ENCODE results near the gene ZBTB48.
"Not testable (repeated sequence)": the region's sequence is repeated elsewhere in the genome, so short reads cannot be mapped to it uniquely, and the experiment has no call there.

The ZBTB48 gene

DNA sequence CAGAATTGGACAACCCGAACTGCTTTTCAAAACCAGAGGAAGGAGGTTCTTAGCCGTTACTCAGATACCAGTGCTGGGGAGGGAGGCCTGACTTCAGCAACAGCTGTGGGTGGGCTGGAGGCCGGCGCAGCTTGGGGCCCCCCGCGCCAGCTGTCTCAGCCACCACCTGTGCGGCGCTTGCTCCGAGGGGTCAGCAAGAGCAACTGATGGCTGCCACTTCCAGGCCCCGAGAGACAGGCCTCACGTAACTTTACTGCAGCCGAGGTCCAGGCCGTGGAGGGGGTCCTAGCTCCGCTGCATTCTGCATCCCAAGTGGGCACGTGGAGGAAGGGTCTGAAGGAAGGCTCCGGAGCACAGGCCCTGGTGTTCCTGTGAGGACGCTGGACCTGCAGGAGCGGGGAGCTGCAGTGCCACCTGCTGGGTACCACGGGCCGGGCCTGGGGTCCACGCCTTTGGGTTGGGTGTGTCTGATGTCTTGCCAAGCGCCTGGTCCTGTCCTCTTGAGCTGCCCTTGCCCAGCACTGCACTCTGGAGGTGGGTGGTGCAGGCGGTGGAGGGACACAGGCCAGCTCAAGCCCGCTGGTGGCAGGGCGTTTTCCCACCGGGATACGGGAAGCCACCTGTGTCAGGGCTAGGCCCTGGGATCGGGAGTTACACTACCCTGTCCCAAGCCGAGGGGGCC, 54.7 kb downstream of the ZBTB48 start:
- DNase-seq (ENCODE audit: low read depth) = peak; percentile 15

DNA sequence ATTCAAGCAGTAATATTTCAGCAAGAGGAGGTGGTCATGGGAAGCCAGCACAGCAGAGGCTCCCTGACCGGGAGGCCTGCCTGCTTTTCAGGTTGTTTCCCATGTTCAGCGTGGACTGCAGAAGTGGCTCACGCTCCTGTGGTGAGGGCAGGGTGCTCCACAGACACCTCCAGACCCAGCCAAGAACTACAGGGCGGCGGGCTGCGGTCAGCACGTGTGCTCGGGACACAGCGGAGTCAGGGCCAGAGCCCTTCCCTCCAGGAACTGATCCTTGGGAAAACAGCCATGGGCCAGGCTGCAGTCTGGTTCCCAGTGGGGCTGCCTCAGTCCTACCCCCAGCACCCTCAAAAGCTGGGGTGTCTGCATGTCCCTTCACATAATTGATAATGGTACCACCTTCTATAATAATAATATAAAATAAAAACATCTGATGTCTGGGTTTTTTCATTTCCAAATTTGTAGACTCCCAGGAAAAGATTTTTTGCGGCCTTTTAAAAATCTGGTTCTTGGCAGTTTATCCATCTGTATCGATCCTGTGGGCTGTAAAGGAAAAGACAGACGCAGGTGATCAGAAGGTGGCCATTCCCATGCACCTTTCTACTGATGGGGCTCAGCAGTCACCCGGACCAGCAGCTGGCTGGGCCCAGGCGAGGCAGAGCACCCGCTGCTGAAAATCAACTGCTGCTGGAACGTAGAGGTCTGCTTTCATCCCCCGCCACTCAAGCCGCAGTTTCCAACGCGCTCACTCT, 55.5 kb downstream of the ZBTB48 start:
- DNase-seq (ENCODE audit: low read depth) = no peak

DNA sequence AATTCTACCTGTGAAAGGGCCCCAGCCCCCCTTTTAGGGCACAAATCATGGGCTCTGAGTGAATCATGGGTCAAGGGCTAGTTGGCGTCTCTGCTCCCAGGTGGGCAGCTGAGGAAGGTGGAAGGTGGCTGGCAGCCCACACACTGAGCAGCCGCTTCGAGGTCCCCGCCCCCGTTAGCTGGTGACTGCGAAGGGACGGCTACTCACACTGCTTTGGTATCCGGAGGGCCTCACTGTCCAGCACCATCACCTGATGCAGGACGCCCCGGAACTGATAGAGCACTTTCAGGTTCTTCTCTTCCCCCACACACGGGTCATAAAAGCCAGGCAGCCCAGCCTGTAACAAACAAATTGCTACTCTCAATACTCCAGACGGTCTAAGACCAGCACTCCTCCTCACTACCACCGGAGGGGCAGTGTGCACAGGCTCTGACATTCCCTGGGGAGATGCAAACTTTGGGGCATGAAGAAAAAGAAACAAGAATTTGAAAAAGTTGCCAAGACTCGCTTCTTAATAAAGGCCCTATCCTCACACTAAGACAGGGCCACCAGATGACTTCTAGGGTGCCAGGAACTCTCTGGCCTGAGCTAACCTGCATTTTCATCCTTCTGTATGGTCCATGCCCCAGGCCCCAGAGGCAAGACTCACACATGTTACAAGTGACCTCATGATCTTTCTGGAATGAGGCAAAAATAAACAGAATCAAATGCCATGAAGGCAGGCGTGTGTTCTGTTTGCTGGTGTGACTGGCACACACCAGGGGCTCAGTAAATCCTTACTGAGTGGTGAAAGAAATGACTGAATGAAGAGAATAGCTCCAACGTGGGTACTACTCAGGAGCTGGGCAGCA, 56.3 kb downstream of the ZBTB48 start:
- DNase-seq (ENCODE audit: low read depth) = no peak

DNA sequence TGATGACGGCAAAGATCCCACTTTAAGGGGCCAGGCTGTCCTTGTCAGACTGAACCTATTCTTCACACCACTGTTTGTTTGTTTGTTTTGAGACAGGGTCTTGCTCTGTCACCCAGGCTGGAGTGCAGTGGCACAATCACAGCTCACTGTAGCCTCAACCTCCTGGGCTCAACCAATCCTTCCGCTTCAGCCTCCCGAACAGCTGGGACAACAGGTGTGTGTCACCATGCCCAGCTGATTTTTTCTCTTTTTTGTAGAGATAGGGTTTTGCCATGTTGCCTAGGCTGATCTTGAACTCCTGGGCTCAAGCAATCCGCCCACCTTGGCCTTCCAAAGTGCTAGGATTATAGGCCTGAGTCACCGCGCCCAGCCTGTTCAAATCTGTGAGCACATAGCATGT, 57.0 kb downstream of the ZBTB48 start:
- not testable (repeated sequence) for DNase-seq (ENCODE audit: low read depth)

DNA sequence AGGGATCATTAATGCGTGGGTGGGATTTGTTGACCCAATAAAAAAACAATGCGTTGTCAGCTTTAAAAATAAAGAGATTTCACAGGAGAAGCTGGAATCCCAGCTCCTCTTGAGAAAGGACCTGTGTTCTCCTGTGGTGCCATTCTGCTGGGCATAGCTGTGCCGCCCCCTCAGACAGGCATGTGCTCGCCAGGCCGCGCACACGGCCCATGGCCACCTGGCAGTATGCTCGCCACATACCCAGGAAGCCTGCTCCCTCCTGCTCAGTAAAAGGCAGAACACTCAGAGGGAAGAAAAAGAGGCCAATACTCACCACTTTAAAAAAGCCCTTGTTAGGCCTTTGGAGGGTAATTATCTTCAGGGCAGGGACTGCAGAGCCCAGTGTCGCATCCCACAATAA, 58.0 kb downstream of the ZBTB48 start:
- DNase-seq (ENCODE audit: low read depth) = no peak

DNA sequence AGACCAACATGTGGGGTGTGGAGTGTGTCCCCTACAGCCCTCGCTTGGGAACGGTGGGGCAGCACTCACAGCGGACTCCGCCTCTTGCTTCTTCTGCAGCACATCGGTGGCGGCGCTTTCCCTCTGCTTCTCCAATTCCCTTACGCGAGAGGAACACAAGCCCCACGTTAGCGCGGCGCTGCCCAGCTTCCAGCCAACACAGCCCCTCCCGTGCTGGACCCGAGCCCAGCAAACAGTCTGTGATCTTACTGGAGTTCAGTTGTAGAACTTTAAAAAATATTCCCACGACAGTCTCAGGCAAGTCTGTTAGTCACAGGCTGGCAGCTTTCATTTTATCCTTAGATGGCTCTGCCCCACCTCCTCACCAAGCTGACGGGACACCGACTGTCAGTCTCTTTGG, 58.4 kb downstream of the ZBTB48 start:
- DNase-seq (ENCODE audit: low read depth) = no peak
